ENCODE measurements around the gene KCNG1.

DNA sequence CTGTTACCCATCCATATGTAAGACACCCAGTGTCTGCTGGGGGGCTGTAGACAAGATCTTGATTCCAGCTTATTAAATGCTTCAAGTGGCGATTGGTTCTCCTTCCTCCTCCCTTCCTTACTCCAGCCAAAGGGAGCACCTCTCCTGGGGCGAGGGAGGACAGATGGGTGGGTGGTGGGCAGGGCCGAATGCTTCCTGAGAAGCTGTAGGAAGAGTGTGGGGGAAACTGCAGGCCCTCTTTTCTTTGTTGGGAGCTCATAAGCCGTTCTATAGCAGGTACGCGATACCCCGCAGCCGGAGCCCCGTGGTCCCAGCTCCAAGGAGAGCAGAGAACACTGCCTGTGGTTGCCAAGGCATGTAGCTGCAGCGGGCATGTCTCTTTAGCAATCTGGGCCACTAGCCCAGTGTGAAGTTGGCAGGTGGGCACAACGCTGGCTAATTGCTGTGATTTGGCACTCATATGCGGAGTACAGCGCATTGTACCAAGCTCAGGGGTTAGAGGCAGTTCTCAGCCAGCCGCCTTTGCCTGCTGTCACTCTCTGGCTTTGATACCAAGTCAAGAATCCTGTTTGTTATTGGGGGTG, 14.7 kb upstream of the KCNG1 start:
- TF ChIP-seq, protein P1, sequence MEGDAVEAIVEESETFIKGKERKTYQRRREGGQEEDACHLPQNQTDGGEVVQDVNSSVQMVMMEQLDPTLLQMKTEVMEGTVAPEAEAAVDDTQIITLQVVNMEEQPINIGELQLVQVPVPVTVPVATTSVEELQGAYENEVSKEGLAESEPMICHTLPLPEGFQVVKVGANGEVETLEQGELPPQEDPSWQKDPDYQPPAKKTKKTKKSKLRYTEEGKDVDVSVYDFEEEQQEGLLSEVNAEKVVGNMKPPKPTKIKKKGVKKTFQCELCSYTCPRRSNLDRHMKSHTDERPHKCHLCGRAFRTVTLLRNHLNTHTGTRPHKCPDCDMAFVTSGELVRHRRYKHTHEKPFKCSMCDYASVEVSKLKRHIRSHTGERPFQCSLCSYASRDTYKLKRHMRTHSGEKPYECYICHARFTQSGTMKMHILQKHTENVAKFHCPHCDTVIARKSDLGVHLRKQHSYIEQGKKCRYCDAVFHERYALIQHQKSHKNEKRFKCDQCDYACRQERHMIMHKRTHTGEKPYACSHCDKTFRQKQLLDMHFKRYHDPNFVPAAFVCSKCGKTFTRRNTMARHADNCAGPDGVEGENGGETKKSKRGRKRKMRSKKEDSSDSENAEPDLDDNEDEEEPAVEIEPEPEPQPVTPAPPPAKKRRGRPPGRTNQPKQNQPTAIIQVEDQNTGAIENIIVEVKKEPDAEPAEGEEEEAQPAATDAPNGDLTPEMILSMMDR (IDR thresholded peaks at IDR 0.05; ENCODE audit: poor library complexity): no peak
- TF ChIP-seq EZH2 (IDR thresholded peaks at IDR 0.05; ENCODE audit: borderline replicate concordance): no peak

All from hepatocyte (in vitro differentiated cells).